Liver (tissue), 9 donors: ENCODE measurements around the gene REG3G. TPM values are rescaled to one million over a fixed set of nuclear protein-coding genes. Genes with fewer than 3 reads are reported as not detected.

ENCODE experiments used
- DNase-seq: peaks from one replicate; pipeline ENCODE4 v3.0.0-alpha.2; 2017; ENCODE audit warnings: low spot score
- H3K27ac ChIP-seq, 2 donors: one replicate each; pipeline ENCODE4 v1.7.0; 2013; ENCODE audit warnings: inconsistent platforms in 2 of 2, low read length in 2 of 2, control low read depth in 1 of 2, low read depth in 1 of 2, mild to moderate bottlenecking in 1 of 2
- H3K27me3 ChIP-seq, 4 donors: one replicate each; pipeline versions ENCODE4 v1.6.1 to v1.7.0; 2013; ENCODE audit warnings: low read length in 3 of 4, inconsistent platforms in 1 of 4, mild to moderate bottlenecking in 1 of 4, moderate library complexity in 1 of 4; ENCODE audit not compliant: control insufficient read depth in 4 of 4, insufficient read depth in 4 of 4
- H3K36me3 ChIP-seq, 4 donors: one replicate each; pipeline versions ENCODE4 v1.6.1 to v1.7.0; 2013; ENCODE audit warnings: low read length in 3 of 4, mild to moderate bottlenecking in 3 of 4, low read depth in 1 of 4, moderate library complexity in 1 of 4; ENCODE audit not compliant: control insufficient read depth in 4 of 4, insufficient read depth in 3 of 4
- H3K4me1 ChIP-seq, 4 donors: one replicate each; pipeline versions ENCODE4 v1.6.1 to v1.7.0; 2013; ENCODE audit warnings: low read length in 3 of 4, mild to moderate bottlenecking in 3 of 4, moderate library complexity in 1 of 4; ENCODE audit not compliant: control insufficient read depth in 4 of 4, insufficient read depth in 4 of 4
- H3K4me3 ChIP-seq, 3 donors: one replicate each; pipeline versions ENCODE4 v1.6.1 to v1.7.0; 2013; ENCODE audit warnings: low read length in 3 of 3, control low read depth in 1 of 3, low read depth in 1 of 3, mild to moderate bottlenecking in 1 of 3
- H3K9ac ChIP-seq, 2 donors: one replicate each; pipeline ENCODE4 v1.7.0; 2013; ENCODE audit warnings: low read length in 2 of 2, mild to moderate bottlenecking in 2 of 2, moderate library complexity in 2 of 2, control low read depth in 1 of 2, low read depth in 1 of 2
- H3K9me3 ChIP-seq, 4 donors: one replicate each; pipeline versions ENCODE4 v1.6.1 to v1.7.0; 2013; ENCODE audit warnings: low read length in 3 of 4; ENCODE audit not compliant: control insufficient read depth in 4 of 4
- GABPA ChIP-seq, 2 donors: IDR thresholded peaks in 1 of 2; conservative IDR thresholded peaks in 1 of 2; 2 replicates each; pipeline ENCODE4 v1.6.1; 2016; ENCODE audit warnings: antibody characterized with exemption in 2 of 2, mild to moderate bottlenecking in 1 of 2, moderate library complexity in 1 of 2
- HNF4G ChIP-seq: IDR thresholded peaks from 2 replicates; pipeline ENCODE4 v1.6.1; 2016; ENCODE audit warnings: antibody characterized with exemption
- JUND ChIP-seq, 2 donors: IDR thresholded peaks; 2 replicates each; pipeline ENCODE4 v1.6.1; 2016; ENCODE audit warnings: antibody characterized with exemption in 2 of 2
- NR2F2 ChIP-seq: IDR thresholded peaks from 2 replicates; pipeline ENCODE4 v1.6.1; 2016; ENCODE audit warnings: antibody characterized with exemption
- RAD21 ChIP-seq, 2 donors: IDR thresholded peaks; 2 replicates each; pipeline ENCODE4 v1.6.1; 2016; ENCODE audit warnings: antibody characterized with exemption in 2 of 2, mild to moderate bottlenecking in 2 of 2
- REST ChIP-seq: IDR thresholded peaks from 2 replicates; pipeline ENCODE4 v1.6.1; 2016; ENCODE audit warnings: antibody characterized with exemption, mild to moderate bottlenecking
- RXRA ChIP-seq, 2 donors: IDR thresholded peaks; 2 replicates each; pipeline ENCODE4 v1.6.1; 2017 to 2018; ENCODE audit warnings: antibody characterized with exemption in 2 of 2, mild to moderate bottlenecking in 1 of 2
- SP1 ChIP-seq: IDR thresholded peaks from 2 replicates; pipeline ENCODE4 v1.6.1; 2018; ENCODE audit warnings: antibody characterized with exemption, mild to moderate bottlenecking
- WGBS: extraction: QIAGEN DNeasy Blood & Tissue Kit; methylation state at CpG from one replicate; pipeline ENCODE4 v1.1.7; 2013; 5-methylcytosine and 5-hydroxymethylcytosine counted together
- polyA plus RNA-seq, 2 donors: library from polyadenylated mRNA; stranded (reverse) in 1 of 2; unstranded in 1 of 2; fragments of 200-250 nt in 1 of 2; fragments of >200 nt in 1 of 2; fragmentation: Nextera tagmentation in 1 of 2; extraction: Ambion mirVana in 1 of 2; gene quantifications; one replicate each; pipeline versions ENCODE4 v1.2.1 to v1.2.3, GENCODE V29; 2013 to 2015
- total RNA-seq, 2 donors: library from RNA; depleted of rRNA; stranded (reverse); fragments of >200 nt; gene quantifications; one replicate each; pipeline ENCODE4 v1.2.3, GENCODE V29; 2014
- TF ChIP-seq, protein P1 (sequence below): IDR thresholded peaks from 2 replicates; pipeline ENCODE4 v1.6.1; 2016; ENCODE audit warnings: antibody characterized with exemption
- donor health status: healthy.
- donor health status: healthy.
- donor health status: healthy.
- donor health status: healthy.
- donor health status: healthy.

Gene REG3G
- total RNA-seq (under 1 TPM in 1 of 2 donors, not detected in 1; 0.28 TPM), polyA plus RNA-seq (not detected)

- H3K9me3 ChIP-seq: no peaks in the 10 kb centered on the region
- DNase-seq: no peak
- 41% methylated on average over 3 of the region's 3 CpGs for WGBS
These were observed at the start of gene REG3G for GRCh38 chr2:79025421-79025820. Gene REG3G (plus strand): TSS chr2:79025702. CDS start chr2:79026094, 392 bp downstream.

GRCh38 chr2:78977661-78978145 lies 47.8 kb upstream of the REG3G start:
- peaks cover 0 to 3% (median 0%) of the 10 kb centered on the region in 4 donors for H3K4me1 ChIP-seq
- TF ChIP-seq REST: no peak
- no peak for TF ChIP-seq SP1
- no peak for TF ChIP-seq HNF4G
- no peaks in the 10 kb centered on the region for H3K36me3 ChIP-seq
- H3K9ac ChIP-seq: no peak overlapping the region
- DNase-seq: no peak
- H3K4me3 ChIP-seq: no peak overlapping the region
- WGBS: 61% methylated on average over 4 of the region's 4 CpGs
- H3K27ac ChIP-seq: no peak overlapping the region
- H3K9me3 ChIP-seq: no peaks in the 10 kb centered on the region
- H3K27me3 ChIP-seq: peaks cover 0 to 5% (median 1%) of the 10 kb centered on the region in 4 donors

More at GRCh38 chr2:79025421-79025820, at the start of gene REG3G:
- H3K4me1 ChIP-seq: no peaks in the 10 kb centered on the region
- H3K9ac ChIP-seq: no peak within 1 kb of the TSS
- no peak within 1 kb of the TSS for H3K4me3 ChIP-seq
- peaks cover 0 to under 1% (median 0%) of the 10 kb centered on the region in 4 donors for H3K27me3 ChIP-seq
- no peak within 1 kb of the TSS for H3K27ac ChIP-seq
- H3K36me3 ChIP-seq: no peaks in the 10 kb centered on the region
- TF ChIP-seq RAD21 (IDR thresholded peaks at IDR 0.05) (no peak), REST (no peak), RXRA (IDR thresholded peaks at IDR 0.05) (no peak), GABPA (IDR thresholded peaks at IDR 0.05 in 1 of 2, conservative IDR thresholded peaks at IDR 0.05 in 1 of 2) (no peak), JUND (IDR thresholded peaks at IDR 0.05) (no peak)

GRCh38 chr2:78978340-78978739 lies 47.2 kb upstream of the REG3G start:
- no peak overlapping the region for H3K4me3 ChIP-seq
- no peaks in the 10 kb centered on the region for H3K9me3 ChIP-seq
- H3K4me1 ChIP-seq: peaks cover 0 to 3% (median 0%) of the 10 kb centered on the region in 4 donors
- no peak for TF ChIP-seq REST
- no peak for TF ChIP-seq RXRA (IDR thresholded peaks at IDR 0.05)
- TF ChIP-seq, protein P1, sequence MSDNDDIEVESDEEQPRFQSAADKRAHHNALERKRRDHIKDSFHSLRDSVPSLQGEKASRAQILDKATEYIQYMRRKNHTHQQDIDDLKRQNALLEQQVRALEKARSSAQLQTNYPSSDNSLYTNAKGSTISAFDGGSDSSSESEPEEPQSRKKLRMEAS: no peak
- TF ChIP-seq NR2F2: no peak
- peaks cover 0 to 5% (median 1%) of the 10 kb centered on the region in 4 donors for H3K27me3 ChIP-seq
- H3K27ac ChIP-seq: no peak overlapping the region
- H3K36me3 ChIP-seq: no peaks in the 10 kb centered on the region
- no peak overlapping the region for H3K9ac ChIP-seq
- no peak for DNase-seq
